Left ventricle myocardium inferior (tissue), 1 donor: ENCODE measurements around the gene SLC39A11. TPM values are rescaled to one million over a fixed set of nuclear protein-coding genes. Genes with fewer than 3 reads are reported as not detected.

Experiments used
- DNase-seq: peaks from one replicate; pipeline ENCODE4 v3.0.0-alpha.2; 2020
- H3K27ac ChIP-seq: fragments of 200-600 bp; replicated peaks from 2 replicates; pipeline ENCODE4 v1.8.0; 2021
- H3K27me3 ChIP-seq: fragments of 200-600 bp; 2 replicates; pipeline ENCODE4 v1.8.0; 2021; ENCODE audit warnings: low read depth
- H3K36me3 ChIP-seq: fragments of 200-600 bp; 2 replicates; pipeline ENCODE4 v1.8.0; 2021
- H3K4me1 ChIP-seq: fragments of 200-600 bp; 2 replicates; pipeline ENCODE4 v1.8.0; 2021
- H3K4me3 ChIP-seq: fragments of 200-600 bp; 2 replicates; pipeline ENCODE4 v1.8.0; 2021; ENCODE audit warnings: mild to moderate bottlenecking, moderate library complexity
- H3K9me3 ChIP-seq: fragments of 200-600 bp; replicated peaks from 2 replicates; pipeline ENCODE4 v1.8.0; 2021
- CTCF ChIP-seq: fragments of 200-600 bp; IDR thresholded peaks from 2 replicates; pipeline ENCODE4 v1.8.0; 2021; ENCODE audit warnings: antibody characterized with exemption, mild to moderate bottlenecking, borderline replicate concordance
- intact Hi-C: fragments of 100-400 bp; cut with micrococcal nuclease; formaldehyde crosslinking; loops from one replicate; pipeline ENCODE4 v1.11.0; 2022
- total RNA-seq: library from RNA; stranded (reverse); fragmentation: NEBNext Ultra II Directional; extraction: Animal tissue kit (Norgen Biotek cat#: 25700); gene quantifications from one replicate; pipeline ENCODE4 v1.2.1, GENCODE V29; 2021
- donor health status: DM: no; HTN: yes; CAD: no; lungs with severe emphysema.

SLC39A11 gene
- total RNA-seq, 1 donor from 2014 or later, result 6.4 TPM

- DNase-seq, result no peak
- H3K9me3 ChIP-seq, result no peaks in the 10 kb centered on the region
- no peaks in the 10 kb centered on the region for H3K27me3 ChIP-seq
- H3K27ac ChIP-seq, result no peak overlapping the region
- no peaks in the 10 kb centered on the region for H3K4me1 ChIP-seq
- TF ChIP-seq CTCF, result no peak
- no peaks in the 10 kb centered on the region for H3K36me3 ChIP-seq
- no peak overlapping the region for H3K4me3 ChIP-seq
- intact Hi-C loops, result loop anchor here (10.0 kb wide), 1 partner anchor 66 kb away; no protein-coding TSS in a partner anchor
These were observed 172.0 kb downstream of the SLC39A11 start for GRCh38 chr17:72920513-72920912.

- Histone ChIP-seq H3K4me1 (peaks cover 7% of the 10 kb centered on the region), H3K4me3 (no peak overlapping the region), H3K27me3 (no peaks in the 10 kb centered on the region), H3K27ac (no peak overlapping the region), H3K36me3 (no peaks in the 10 kb centered on the region), H3K9me3 (no peaks in the 10 kb centered on the region)
- TF ChIP-seq CTCF, result no peak
- intact Hi-C loops, result no loop called here
- no peak for DNase-seq
These were observed 175.5 kb downstream of the SLC39A11 start for GRCh38 chr17:72916991-72917390.

DNA sequence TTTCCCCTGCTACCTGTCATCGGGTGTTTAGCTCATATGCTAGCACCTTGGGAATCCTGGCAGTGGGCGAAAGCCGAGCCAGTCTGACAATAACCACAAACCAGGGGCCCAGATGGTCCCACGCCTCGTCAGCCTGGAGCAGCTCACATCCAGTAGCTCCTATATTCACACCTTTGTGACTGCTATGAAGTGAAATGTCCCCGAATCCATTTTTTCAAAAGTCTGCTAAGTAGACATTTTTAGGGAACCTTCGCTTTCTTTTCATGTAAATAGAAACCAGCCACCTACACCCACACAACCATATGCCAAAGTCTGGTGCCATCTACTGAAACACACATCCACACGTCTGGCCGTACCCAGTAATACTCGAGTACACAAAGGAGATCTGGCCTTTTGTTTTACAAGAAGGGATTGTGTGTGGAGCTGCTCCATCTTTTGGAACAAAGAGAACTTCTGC, 176.8 kb downstream of the SLC39A11 start:
- H3K9me3 ChIP-seq, result no peaks in the 10 kb centered on the region
- intact Hi-C loops, result no loop called here

GRCh38 chr17:72913142-72913682, 179.3 kb downstream of the SLC39A11 start:
- DNase-seq, result no peak
- Histone ChIP-seq H3K4me1 (peaks cover 7% of the 10 kb centered on the region), H3K9me3 (no peaks in the 10 kb centered on the region), H3K4me3 (no peak overlapping the region), H3K27me3 (no peaks in the 10 kb centered on the region), H3K27ac (no peak overlapping the region), H3K36me3 (no peaks in the 10 kb centered on the region)
- intact Hi-C loops, result no loop called here
- TF ChIP-seq CTCF, result no peak

More for the DNA sequence above, 176.8 kb downstream of the SLC39A11 start:
- H3K4me1 ChIP-seq, result peaks cover 7% of the 10 kb centered on the region
- TF ChIP-seq CTCF, result no peak
- H3K27ac ChIP-seq, result no peak overlapping the region
- no peak overlapping the region for H3K4me3 ChIP-seq
- H3K27me3 ChIP-seq, result no peaks in the 10 kb centered on the region
- DNase-seq, result no peak
- no peaks in the 10 kb centered on the region for H3K36me3 ChIP-seq

DNA sequence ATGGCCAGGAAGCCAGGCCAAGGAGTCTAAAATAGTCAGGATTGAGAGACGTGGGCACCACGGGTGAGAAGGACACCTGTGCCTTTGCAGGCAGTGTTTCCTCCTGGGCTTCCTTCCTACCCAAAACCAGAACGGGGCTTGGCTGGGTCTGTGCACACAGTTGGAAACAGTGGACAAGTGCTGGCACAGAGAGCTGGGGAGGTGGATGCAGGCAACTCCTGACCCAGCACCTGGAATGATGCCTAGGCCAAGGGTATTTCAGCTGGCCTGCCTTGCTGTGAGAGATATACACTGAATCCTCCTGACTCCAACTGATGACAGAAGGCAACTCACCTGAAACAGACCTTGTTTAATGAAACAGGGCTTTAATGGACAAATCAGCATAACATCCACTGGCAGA, 186.2 kb downstream of the SLC39A11 start:
- no peak for TF ChIP-seq CTCF
- no peaks in the 10 kb centered on the region for H3K27me3 ChIP-seq

More for the DNA sequence above, 186.2 kb downstream of the SLC39A11 start:
- no peak overlapping the region for H3K27ac ChIP-seq
- no peaks in the 10 kb centered on the region for H3K36me3 ChIP-seq
- no peak for DNase-seq
- H3K4me1 ChIP-seq, result no peaks in the 10 kb centered on the region
- intact Hi-C loops, result no loop called here
- no peak overlapping the region for H3K4me3 ChIP-seq
- peaks cover 3% of the 10 kb centered on the region for H3K9me3 ChIP-seq
